Activated CD4-positive, alpha-beta T cell treated with anti-CD3 and anti-CD28 coated beads, Interleukin-2, amount 50 U/mL, for 16 hours (primary cell): ENCODE results near the gene UBE2E2.

ENCODE experiments used
- DNase-seq: peaks from one replicate; pipeline ENCODE4 v3.0.0-alpha.2; 2020

Gene UBE2E2

DNA sequence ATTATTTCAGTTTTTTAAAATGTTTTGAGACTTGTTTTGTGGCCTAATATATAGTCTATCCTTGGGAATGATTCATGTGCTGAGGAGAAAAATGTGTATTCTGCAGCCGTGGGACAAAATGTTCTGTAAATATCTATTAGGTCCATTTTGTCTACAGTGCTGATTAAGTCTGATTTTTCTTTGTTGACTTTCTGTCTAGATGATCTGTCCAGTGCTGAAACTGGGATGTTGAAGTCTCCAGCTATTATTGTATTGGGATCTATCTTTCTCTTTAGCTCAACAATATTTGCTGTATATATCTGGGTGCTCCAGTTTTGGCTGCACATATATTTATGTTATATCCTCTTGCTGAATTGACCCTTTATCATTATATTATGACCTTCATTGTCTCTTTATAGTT, 85.2 kb downstream of the UBE2E2 start:
- no peak for DNase-seq

DNA sequence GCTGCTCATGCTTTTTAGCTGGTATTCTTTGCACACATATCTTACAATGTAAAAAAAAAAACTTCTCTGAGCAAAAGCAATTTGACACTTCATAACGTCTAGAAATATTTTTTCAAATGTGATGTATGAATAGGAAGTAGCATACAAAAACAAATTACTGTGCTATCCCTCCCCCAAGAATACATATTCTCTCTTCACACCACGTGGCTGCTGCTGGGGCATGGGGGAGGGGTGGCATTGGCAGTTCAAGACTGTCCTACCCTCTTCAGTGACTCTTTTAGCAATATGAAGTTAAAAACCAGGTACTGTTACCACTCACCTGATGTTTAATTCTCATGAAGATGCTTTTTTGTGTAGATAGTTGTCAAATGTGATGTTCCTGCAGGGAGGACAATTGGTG, 85.6 kb downstream of the UBE2E2 start:
- no peak for DNase-seq

DNA sequence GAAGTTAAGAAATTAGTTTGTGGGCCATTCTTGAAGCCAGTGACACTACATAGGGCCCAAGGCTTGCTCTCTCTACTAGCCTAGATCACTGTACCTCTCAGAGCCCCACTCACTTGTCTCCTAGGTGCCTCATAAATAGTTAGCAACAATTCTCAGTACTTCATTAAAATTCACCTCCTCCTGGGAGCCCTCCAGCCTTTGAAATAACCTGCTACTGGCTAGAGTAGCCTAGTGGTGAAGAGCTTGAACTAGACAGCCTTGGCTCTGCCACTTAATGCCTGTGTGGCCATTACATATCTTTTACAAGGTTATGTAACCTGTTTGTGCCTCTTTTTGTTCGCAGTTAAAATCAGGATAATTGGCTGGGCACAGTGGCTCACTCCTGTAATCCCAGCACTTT, 89.3 kb downstream of the UBE2E2 start:
- DNase-seq: no peak

DNA sequence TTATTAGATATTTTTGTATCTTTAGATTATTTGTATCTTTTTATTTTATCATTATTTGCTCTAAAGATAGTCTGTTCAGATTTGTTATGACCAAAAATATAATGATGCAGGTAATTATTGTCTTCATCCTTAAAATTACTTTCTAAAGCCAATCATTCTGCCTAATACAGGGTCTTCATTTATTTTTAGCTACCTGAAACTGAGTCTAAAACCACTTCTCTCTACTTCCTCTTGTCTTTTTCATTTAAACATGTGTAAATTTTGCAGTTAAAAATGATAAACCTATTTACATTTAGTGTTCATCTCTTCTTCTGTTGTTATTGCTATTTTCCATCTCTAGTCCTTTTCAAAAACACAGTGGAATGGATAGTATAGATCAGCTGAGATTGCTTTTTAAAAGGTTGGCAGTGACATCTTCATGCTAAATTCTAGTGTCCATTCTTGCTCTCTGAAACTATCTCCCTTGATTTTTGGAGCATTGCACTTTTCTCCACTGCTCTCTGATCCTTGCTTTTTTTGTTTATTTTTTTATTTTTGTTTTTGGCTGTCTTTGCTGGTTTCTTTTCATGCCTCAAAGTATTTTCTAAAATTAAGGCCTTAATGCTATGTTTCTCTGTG, 91.8 kb downstream of the UBE2E2 start:
- DNase-seq: no peak

DNA sequence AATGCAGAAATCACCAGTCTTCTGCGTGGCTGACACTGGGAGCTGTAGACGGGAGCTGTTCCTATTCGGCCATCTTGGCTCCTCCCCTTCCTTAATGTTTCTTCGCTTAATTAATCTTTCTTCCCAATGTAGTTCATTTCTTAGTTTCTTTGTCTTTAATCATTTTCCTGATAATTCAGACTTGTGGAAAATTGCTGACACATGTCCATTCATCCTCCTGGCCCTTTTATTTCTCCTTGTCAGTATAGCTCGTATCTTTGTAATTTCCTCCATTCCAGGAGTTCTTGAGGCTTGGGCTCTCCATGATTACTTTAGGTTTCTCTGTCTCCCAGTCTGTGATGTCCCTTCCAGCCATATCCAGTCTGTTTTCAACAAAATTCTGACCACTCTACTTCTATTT, 98.7 kb downstream of the UBE2E2 start:
- no peak for DNase-seq

DNA sequence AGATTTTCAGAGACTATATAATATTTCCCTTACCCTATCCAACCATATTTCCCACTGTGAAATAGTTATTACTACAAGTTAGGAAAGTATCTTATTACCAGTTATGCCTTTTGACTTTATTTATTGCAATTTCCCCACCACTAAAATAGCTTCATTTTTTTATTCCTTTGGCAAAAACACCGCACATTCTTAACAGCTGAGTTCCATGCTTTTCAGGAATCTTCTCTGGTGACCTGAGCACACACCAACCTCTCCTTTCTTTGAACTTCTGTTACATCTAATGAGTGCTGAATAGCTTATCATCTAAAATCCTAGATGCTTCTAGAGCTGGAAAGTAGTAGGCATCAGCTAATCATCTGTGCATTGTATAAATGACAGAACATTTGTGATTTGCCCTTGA, 99.1 kb downstream of the UBE2E2 start:
- DNase-seq: no peak

DNA sequence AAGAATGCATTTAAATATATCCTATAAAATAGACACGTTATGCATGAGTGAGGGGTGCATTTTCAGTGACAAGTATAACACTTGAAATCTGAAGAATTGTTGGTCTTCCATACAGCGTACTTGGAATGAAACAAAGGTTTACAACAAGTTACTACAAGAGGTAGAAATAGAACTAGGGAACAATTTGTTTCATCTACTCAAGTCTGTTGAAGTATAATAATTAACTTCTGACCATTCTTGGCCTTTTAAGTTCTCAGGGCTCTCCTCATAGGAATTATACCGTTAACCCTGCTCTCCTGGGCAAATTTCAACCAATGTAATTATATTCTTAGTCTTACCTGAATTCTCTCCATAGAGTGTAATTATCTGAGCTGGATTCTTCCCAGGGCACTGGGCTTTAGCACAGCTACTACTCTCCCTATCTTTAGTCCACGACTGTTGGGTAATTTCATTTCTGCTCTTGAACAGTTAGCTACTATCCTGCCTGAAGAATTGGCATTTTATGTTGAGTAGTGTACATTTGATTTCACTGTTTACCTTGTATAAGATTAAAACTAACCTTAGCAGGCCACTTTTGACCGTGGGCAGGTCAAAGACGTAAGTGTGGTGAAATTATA, 100.6 kb downstream of the UBE2E2 start:
- no peak for DNase-seq

DNA sequence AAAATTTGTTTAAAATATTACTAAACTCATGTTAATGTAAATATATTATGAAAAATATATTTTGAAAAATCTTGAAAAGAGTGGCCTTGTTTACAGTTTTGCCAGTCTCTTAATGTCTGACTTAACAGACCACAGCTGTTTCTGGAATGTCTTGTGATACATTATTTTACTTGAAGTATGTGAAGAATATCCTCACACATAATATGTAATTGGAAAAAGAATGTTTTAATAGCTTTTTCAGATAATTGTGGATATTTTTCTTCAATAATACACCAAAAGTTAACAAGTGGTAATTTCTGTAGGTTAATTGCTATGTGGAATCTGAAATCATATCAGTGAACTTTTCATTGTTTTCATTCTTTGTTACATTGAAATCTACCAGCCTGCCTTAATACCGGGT, 101.3 kb downstream of the UBE2E2 start:
- no peak for DNase-seq

DNA sequence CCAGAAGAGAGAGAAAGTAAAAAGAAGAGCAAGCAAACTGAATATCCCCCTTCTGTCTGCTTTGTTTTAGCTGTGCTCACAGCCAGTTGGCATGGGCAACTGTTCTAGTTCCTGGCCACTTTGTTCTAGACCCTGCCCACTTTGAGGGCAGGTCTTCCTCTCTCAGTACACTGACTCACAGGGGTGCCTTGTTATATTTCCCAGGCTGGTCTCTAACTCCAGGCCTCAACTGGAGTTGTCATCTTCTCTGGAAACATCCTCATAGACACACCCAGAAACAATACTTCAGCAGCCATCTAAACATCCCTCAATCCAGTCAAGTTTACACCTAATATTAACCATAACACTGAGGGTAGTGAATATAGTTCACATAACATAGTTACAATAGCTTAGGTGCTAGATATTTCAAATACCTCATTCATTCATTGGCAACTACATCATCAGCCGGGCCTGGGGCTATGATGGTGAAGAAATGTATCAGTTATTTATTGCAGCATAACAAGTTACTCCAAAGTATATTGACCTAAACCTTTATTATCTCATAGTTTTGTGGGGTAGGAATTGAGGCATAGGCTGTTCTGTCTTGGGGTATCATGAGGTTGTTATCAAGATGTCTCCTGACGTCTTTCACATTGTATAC, 106.0 kb downstream of the UBE2E2 start:
- no peak for DNase-seq

DNA sequence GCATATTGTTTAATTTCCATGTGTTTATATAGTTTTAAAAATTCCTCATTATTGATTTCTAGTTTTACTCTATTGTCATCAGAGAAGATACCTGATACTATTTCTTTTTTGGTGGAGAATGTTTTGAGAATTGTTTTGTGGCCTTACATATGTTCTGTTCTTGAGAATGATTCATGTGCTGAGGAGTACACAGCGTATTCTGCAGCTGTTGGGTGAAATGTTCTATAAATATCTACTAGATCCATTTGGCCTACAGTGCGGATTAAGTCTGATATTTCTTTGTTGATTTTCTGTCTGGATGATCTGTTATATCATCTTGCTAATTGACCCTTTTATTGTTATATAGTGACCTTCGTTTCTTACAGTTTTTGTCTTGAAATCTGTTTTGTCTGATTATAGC, 109.7 kb downstream of the UBE2E2 start:
- no peak for DNase-seq

DNA sequence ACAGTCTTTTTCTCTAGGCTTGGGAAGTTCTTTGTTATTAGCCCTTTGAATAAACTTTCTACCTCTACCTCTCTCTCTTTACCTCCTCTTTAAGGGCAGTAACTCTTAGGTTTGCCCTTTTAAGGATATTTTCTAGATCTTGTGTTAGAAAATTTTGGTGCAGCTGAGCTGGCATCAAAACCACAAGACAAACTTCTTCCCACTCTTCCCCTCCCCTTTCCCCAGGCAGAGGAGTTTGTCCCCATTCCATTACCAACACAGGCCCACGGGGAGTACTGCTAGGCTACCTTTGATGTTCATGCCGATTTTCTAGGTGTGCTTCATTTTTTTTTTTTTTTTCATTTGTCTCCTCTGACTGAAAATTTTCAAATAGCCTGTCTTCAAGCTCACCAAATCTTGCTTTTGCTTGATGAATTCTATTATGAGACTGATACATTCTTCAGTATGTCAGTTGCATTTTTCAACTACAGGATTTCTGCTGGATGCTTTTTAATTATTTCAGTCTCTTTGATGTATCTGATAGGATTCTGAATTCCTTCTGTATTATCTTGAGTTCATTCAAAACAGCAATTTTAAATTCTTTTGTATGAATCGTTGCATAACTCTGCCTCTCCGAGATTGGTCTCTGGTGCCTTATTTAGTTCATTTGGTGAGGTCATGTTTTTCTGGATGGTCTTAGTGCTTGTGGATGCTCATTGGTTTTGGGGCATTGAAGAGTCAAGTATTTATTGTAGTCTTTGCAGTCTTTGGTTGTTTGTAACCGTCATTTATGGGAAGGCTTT, 112.0 kb downstream of the UBE2E2 start:
- DNase-seq: no peak

DNA sequence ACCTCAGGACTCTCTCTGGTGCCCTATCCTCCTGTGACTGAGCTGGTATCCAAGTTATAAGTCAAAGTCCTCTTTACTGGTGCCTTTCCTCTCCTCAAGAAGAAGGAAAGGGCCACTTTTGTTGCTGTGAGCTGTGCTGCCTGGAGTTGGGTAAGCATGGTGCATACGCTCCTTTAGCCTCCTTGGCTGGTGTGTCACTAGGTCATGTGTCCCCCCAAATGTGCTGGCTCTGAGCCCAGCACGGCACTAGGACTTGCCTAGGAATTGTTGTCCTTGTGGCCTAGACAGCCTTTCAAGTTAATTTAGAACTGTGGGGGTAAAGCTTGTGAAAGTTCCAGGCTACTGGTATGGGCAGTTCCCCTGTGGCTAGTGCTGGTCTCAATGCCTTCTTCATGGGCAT, 113.8 kb downstream of the UBE2E2 start:
- DNase-seq: no peak

DNA sequence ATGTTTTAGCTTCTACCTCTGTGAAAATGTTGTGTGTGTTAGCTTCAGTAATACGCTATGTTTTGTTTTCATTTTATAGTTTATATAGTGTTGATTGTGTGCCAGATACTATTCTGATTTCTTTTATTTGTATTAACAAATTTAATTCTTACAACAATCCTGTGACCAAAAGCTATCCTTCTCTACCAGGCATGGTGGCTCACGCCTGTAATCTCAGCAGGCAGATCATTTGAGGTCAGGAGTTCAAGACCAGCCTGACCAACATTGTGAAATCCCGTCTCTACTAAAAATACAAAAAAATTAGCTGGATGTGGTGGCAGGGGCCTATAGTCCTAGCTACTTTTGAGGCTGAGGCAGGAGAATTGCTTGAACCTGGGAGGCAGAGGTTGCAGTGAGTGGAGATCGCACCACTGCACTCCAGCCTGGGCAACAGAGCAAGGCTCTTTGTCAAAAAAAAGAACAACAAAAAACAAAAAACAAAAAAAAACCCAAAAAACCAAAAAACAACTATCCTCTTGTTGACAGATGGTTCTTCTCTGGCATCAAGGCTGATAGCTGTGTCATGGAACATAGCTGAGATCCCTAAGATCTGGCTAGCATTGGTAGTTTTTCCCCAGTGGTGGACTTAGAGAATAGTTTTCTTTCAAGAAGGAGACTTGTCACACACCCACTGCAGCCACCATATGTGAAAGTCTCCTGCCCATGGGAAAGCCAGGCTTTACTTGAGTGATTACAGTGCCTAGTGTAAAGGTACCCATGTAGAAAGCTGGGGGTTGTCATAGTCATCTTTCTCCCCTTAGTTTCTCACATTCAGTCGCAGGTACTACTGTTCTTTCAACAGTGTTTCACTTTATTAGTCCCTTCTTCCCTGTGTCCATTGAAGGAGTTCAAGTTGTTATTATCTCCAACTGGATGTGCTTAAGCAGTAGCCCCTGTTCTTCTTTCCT, 116.5 kb downstream of the UBE2E2 start:
- DNase-seq: no peak

DNA sequence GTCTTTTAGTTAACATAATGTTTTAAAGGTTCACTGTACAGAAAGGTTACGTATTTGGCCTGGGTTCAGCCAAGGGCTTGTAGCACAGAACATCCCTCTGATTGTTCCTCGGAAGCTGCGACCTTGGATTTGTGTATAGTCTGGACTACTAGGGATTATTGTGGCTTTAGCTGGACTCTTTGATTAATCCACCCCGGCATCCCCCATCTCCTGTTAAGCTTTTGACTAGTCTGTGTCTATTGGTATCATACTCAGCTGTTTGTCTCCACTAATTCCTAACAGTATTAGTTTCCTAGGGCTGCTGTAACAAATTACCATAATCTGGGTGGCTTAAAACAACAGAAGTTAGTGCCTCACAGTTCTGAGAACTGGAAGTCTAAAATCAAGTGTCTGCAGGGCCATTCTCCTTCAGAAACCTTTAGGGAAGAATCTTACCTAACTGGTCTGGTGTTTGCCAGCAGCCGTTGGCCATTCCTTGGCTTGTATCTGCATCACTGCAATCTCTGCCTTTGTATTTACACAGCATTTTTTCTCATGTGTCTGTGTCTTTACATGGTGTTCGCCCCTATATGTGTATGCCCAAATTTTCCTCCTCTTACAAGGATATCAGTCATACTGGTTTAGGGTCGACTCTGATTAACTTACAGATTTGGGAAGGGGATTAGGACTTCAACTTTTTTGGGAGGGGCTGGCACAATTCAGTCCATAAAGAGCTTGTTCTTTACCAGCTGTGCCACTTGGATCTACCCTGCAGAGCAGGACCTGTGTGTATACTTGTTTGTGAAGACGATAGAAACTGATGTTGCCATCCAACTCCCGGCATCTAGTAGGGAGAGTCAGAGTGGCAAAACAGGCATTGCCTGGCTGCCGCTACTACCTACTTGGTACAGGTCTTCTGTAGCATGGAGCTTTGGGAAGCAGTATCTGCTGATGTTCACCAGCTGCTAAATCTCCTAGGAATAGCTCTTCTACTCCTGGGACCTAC, 117.8 kb downstream of the UBE2E2 start:
- DNase-seq: no peak

DNA sequence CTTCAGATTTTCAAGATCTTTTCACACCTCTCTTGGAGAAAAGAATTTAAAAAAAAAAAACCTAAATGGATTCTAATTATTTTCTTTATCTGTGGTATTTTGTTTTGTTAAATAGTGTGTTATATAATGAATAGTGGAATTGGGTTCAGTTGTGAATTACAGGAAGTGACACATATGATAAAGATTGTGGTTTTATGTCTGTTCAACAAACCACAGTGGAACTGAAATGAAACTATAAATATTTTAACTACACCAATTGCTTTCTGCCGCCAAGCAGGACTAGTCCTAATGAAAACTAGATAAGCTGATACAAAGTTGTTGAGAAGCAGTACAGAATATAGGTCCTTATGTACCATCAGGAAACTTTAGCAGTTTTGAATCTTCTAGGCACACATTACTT, 121.6 kb downstream of the UBE2E2 start:
- peak; percentile 6 for DNase-seq

DNA sequence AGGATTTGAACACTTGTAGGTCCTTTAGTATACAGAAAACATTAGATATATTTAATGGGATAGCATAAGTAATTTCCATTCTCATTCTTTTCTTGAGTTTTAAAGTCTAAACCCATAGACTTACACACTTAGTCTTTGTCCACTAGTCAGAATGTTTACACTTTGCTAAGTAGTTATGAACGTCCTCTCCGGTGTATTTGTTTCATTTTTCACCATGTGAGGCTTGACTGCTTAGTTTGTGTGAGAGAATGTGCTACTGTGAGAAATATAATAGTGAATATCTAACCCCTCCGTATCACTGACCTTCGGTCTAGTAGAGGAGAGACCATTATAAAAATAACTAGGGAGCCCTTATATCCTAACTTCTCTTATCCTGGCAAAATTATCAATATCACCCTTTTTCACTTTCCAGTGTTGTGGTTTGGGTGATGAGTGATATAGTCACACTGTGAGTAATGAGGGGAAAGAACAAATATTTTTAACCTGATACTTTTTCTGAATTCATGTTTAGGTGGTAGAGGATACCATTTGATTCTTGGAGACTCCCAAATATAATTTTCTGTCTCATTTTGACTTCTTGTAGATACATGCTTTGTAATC, 122.4 kb downstream of the UBE2E2 start:
- no peak for DNase-seq

DNA sequence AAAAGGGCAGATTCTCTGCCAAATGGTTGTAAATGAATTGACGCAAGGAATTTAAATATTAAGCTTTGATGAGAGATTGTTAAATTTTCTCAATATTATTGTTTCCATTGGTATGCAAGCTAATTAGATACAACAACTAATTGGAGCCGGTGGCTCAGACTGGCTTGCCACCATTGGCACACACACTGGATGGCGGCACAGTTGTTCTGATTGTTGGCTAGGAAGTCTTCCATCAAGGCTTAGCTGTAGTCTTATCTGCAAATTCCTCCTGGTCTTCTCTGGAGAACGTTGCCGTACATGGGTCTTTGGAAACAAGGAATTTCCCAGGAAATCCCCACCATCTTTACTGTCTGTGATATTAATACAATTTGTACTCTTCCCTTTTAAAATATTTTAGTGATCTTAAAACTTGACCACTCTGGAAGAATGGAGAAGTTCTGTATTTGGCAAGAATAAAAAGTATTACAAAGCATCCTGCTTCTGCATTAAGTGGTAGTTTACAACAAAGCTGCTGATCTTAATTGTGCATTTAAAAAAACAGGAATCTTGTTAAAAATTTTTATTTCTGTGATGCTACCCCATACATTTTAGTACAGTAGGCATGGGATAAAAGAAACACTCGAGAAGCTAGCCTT, 126.5 kb downstream of the UBE2E2 start:
- DNase-seq: no peak

DNA sequence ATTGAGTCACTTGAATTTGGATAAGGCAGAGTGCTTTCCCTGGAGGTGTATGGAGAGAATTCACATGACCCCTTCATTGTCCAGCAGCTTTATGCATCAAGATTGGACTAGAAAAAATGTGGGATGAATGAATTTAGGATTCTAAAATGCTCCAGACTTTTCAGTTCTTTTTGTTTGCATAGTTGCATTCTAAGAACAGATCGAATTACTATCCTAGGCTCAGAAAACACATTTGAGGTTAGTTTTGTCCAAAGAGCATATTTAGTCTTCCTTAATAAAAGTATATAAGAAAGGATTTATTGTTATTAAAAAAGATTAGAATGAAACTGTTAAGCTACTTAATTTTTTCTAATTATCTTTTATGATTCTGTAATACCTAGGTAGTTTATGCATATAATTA, 127.4 kb downstream of the UBE2E2 start:
- no peak for DNase-seq

DNA sequence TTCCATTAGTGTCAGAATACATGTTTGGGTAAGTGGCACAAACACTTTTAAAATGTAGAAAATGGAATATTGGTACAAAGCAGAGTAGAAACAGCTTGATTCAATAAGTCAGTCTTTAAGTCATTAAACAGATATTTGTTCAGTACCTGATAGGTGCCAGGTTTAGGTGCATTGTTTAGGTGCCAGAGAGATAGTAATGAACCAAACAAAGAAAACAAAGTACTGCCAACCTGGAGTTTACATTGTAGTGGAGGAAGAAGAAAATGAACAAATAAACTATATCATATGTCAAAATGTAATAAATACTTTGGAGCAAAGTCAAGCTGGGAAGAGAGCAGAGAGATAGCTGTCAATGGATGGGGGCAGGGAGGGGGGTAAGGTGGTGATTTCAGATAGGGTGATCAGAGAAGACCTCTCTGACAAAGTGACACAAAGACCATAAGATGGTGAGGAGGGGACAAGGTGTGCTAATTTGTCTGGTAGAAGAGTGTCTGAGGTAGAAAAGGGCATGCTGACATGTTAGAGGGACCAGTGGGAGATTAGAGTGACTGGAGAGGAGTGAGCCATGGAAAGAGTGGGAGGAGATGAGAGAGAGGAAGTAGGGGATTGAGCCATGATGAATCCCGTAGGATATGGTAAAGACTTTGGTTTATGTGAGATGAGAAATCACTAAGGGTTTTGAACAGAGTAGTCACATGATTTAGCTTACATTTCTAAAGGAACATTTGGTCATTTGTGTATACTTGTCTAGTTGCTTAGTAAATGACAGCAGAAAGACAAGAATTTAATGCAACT, 128.2 kb downstream of the UBE2E2 start:
- no peak for DNase-seq

DNA sequence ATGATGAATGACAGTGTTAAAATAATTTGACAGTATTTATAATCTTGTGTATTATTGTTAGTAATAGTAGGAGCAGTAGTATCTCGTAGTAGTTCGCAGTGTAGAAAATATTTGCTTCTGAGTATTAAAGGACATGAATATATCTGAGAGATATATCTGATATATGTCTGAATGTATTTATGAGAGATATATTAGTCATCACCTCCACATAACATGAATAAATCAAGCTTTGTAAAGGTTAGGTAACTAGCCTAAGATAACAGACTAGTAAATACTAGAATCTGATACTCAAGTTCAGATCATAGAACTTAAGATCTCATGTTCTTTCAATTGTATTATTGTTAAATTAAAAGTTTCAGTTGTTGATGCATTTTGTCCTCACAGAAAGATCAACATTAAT, 130.5 kb downstream of the UBE2E2 start:
- DNase-seq: no peak
